HepG2 (cell line): ENCODE measurements around the gene TLR3. TPM values are rescaled to one million over a fixed set of nuclear protein-coding genes. Genes with fewer than 3 reads are reported as not detected.

Experiments
- ATAC-seq: fragments of 200-7000 bp; cut with Tn5 transposase; 3 replicates; pipeline ENCODE4 v1.9.1; 2020; ENCODE audit warnings: mild to moderate bottlenecking, moderate library complexity
- BruUV-seq: library from RNA; stranded (reverse); fragments of 400-500 nt; replicated peaks from 2 replicates; lab custom pipeline; 2021; lab: Mats Ljungman, UMichigan
- CTCF ChIA-PET: fragments of 300-600 bp; formaldehyde crosslinking; extraction: SDS; loops from one replicate; lab custom pipeline; 2021; ENCODE audit warnings: low total read pairs, inconsistent platforms, low intra/inter-chr PET ratio; lab: Yijun Ruan, JAX
- POLR2A ChIA-PET: fragments of 350-600 bp; sonication (Branson Sonifier 250); formaldehyde crosslinking; loops from one replicate; lab custom pipeline; 2020; ENCODE audit warnings: antibody characterized with exemption, inconsistent platforms; lab: Yijun Ruan, JAX
- DNase-seq: peaks from one replicate; pipeline ENCODE4 v3.0.0-alpha.2; 2015; ENCODE audit warnings: low spot score
- FAIRE-seq: peaks from 3 replicates; lab custom pipeline; 2011; peaks lifted over from hg19 to GRCh38; lab: Jason Lieb, UNC
- H2AFZ ChIP-seq: one replicate; pipeline ENCODE4 v1.6.1; 2011; ENCODE audit warnings: low read length, inconsistent platforms
- H3K27ac ChIP-seq: fragments of 300-600 bp; 3 replicates; pipeline ENCODE4 v1.8.0; 2011; ENCODE audit warnings: mixed run types, mild to moderate bottlenecking, mixed read lengths, low read length, inconsistent platforms; ENCODE audit not compliant: insufficient read depth; ENCODE audit errors: extremely low read length
- H3K27me3 ChIP-seq, 2 experiments: fragments of 200-600 bp in 1 of 2; 2 replicates in 1 of 2; 3 replicates in 1 of 2; pipeline versions ENCODE4 v1.6.0 to v1.8.0; 2011; ENCODE audit warnings: low read length in 2 of 2, mild to moderate bottlenecking in 2 of 2, moderate library complexity in 2 of 2, inconsistent platforms in 1 of 2; ENCODE audit not compliant: insufficient read depth in 2 of 2, control insufficient read depth in 1 of 2
- H3K36me3 ChIP-seq, 2 experiments: fragments of 200-600 bp in 1 of 2; replicated peaks in 1 of 2; 2 replicates in 1 of 2; 3 replicates in 1 of 2; pipeline versions ENCODE4 v1.5.1 to v1.8.0; 2011; ENCODE audit warnings: low read length in 2 of 2, inconsistent platforms in 1 of 2; ENCODE audit not compliant: insufficient read depth in 2 of 2, control insufficient read depth in 1 of 2
- H3K4me1 ChIP-seq: 2 replicates; pipeline ENCODE4 v1.5.1; 2012; ENCODE audit warnings: low read length, inconsistent platforms; ENCODE audit not compliant: insufficient read depth
- H3K4me2 ChIP-seq: 2 replicates; pipeline ENCODE4 v1.6.0; 2011; ENCODE audit warnings: low read depth, low read length, inconsistent platforms
- H3K4me3 ChIP-seq, 3 experiments: fragments of 200-600 bp in 1 of 3; sonication (generic), shearing (Covaris generic) in 1 of 3; replicated peaks in 1 of 3; 2 replicates each; pipeline ENCODE4 v1.5.1; 2011 to 2016; ENCODE audit warnings: low read length in 3 of 3, inconsistent platforms in 2 of 3, low read depth in 2 of 3, mild to moderate bottlenecking in 2 of 3, control low read depth in 1 of 3, mixed read lengths in 1 of 3; ENCODE audit not compliant: insufficient read depth in 1 of 3
- H3K79me2 ChIP-seq: one replicate; pipeline ENCODE4 v1.6.1; 2011; ENCODE audit warnings: low read length, inconsistent platforms; ENCODE audit not compliant: insufficient read depth
- H3K9ac ChIP-seq: 2 replicates; pipeline ENCODE4 v1.6.0; 2011; ENCODE audit warnings: mild to moderate bottlenecking, low read depth, low read length, inconsistent platforms; ENCODE audit not compliant: insufficient read depth
- H3K9me3 ChIP-seq: 2 replicates; pipeline ENCODE4 v1.5.1; 2012; ENCODE audit warnings: mild to moderate bottlenecking, low read length
- H4K20me1 ChIP-seq: 2 replicates; pipeline ENCODE4 v1.6.0; 2011; ENCODE audit warnings: inconsistent platforms, mild to moderate bottlenecking, low read length, moderate library complexity; ENCODE audit not compliant: insufficient read depth
- MXD4 ChIP-seq: IDR thresholded peaks from 2 replicates; pipeline ENCODE4 v1.6.1; 2016; ENCODE audit warnings: mild to moderate bottlenecking, missing biosample characterization, missing genetic modification reagents
- SMC3 ChIP-seq: IDR thresholded peaks from 2 replicates; pipeline ENCODE4 v1.6.1; 2011; ENCODE audit warnings: low read length, improper control_type of control experiment
- STAG1 ChIP-seq: sonication (generic); formaldehyde crosslinking; IDR thresholded peaks from 2 replicates; pipeline ENCODE4 v1.4.0; 2020; ENCODE audit warnings: missing genetic modification reagents
- ZSCAN31 ChIP-seq: sonication (generic); formaldehyde crosslinking; IDR thresholded peaks from 2 replicates; pipeline ENCODE4 v1.5.0; 2020; ENCODE audit warnings: low read depth, mild to moderate bottlenecking, missing genetic modification reagents
- WGBS: methylation state at CpG from one replicate; pipeline ENCODE4 v1.1.6; 2017; ENCODE audit warnings: low lambda C conversion rate; 5-methylcytosine and 5-hydroxymethylcytosine counted together
- in situ Hi-C: cut with HindIII; loops from 2 replicates; pipeline ENCODE4 v1.10.0; 2017; ENCODE audit warnings: low pct_unique_long_range_greater_than_20kb; ENCODE audit not compliant: extremely low pct_ligation_motif_present
- intact Hi-C: fragments of 100-400 bp; cut with micrococcal nuclease; formaldehyde crosslinking; loops from one replicate; pipeline ENCODE4 v1.10.0; 2022; ENCODE audit not compliant: unreplicated experiment
- polyA plus RNA-seq, 8 experiments: library from polyadenylated mRNA; depleted of rRNA in 3 of 8; stranded (reverse) in 7 of 8; unstranded in 1 of 8; fragments of >200 nt; fragmentation: Illumina TruSeq in 4 of 8; extraction: Trizol in 4 of 8; gene quantifications; 2 replicates each; pipeline versions ENCODE4 v1.2.1 to v1.2.3, GENCODE V29; 2011 to 2016; ENCODE audit warnings: low read depth in 4 of 8, missing spikeins in 1 of 8, mixed read lengths in 1 of 8; ENCODE audit not compliant: insufficient read depth in 1 of 8
- small RNA-seq, 3 experiments: library from RNA; depleted of rRNA; stranded (forward); fragments of <200 nt; gene quantifications; one replicate each; pipeline ENCODE3, GENCODE V24; 2012; ENCODE audit warnings: low read depth in 2 of 3, low replicate concordance in 1 of 3; ENCODE audit not compliant: insufficient read length in 3 of 3, insufficient read depth in 2 of 3
- total RNA-seq, 5 experiments: library from RNA; depleted of rRNA; stranded (reverse); fragments of >200 nt; fragmentation: Illumina TruSeq; extraction: Trizol; gene quantifications; 2 replicates each; pipeline ENCODE4 v1.2.3, GENCODE V29; 2016; ENCODE audit warnings: low read depth in 1 of 5
- TF ChIP-seq, protein P1 (sequence below): IDR thresholded peaks from 2 replicates; pipeline ENCODE4 v1.6.1; 2016; ENCODE audit warnings: control low read depth
- TF ChIP-seq, protein P2 (sequence below): sonication (generic); formaldehyde crosslinking; IDR thresholded peaks from 2 replicates; pipeline ENCODE4 v1.4.0; 2020; ENCODE audit warnings: missing genetic modification reagents, mild to moderate bottlenecking, borderline replicate concordance
- TF ChIP-seq, protein P3 (sequence below): sonication (generic); formaldehyde crosslinking; IDR thresholded peaks from 2 replicates; pipeline ENCODE4 v1.5.0; 2020; ENCODE audit warnings: mild to moderate bottlenecking, missing genetic modification reagents, moderate library complexity
- TF ChIP-seq, protein P4 (sequence below): IDR thresholded peaks from 2 replicates; pipeline ENCODE4 v1.6.1; 2012; ENCODE audit warnings: low read depth, low read length, improper control_type of control experiment

The TLR3 gene
- total and polyA plus RNA-seq, 2 of the 13 experiments (the other 11 are each of a cell fraction or from before 2014, with no cell fraction given): 0.11 to 0.38 TPM

DNA sequence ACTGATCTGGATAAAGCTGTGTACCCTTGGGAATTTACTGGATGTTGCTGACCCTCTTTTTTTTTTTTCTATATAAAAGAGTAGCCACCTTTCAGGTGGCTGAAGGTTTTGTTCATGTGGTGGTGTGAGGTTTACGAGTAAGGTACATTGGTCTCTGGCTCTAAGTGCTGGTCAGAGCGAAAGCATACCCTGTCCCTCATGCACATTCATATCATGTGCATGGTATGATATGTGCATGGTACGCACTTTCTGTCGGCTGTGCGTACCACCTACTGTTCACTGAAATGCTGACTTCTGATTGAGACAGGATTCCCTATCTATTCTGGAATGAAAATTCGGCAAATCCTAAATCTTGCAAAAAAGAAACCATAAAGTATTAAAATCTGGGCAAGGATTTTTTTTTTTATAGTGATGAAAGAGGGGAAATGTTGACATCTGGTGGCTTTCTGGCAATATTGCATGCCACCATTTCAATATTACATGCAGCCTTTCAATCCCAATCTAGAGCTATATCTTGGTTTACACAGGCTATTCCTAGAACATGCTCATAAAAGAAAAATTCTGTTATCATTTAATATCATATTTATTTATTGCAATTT lies 68.3 kb downstream of the TLR3 start:
- H3K79me2 ChIP-seq: no peaks in the 10 kb centered on the region
- in situ Hi-C loops (no loop called here), intact Hi-C loops (loop anchor here (1.0 to 10.0 kb wide), 2 partner anchors 69 to 502 kb away; no protein-coding TSS in a partner anchor)
- no peak overlapping the region for H3K27ac ChIP-seq
- no peak overlapping the region for H2AFZ ChIP-seq
- DNase-seq (no peak), FAIRE-seq (no peak), ATAC-seq (no peak)
- H4K20me1 ChIP-seq: no peaks in the 10 kb centered on the region
- H3K36me3 ChIP-seq: no peaks in the 10 kb centered on the region
- H3K4me2 ChIP-seq: no peak overlapping the region
- WGBS: 49% methylated on average over 6 of the region's 6 CpGs
- no peak overlapping the region for H3K4me3 ChIP-seq
- H3K4me1 ChIP-seq: no peaks in the 10 kb centered on the region
- no TSS peak for BruUV-seq
- POLR2A ChIA-PET: no interaction called here
- CTCF ChIA-PET: interaction anchor here (1.0 to 1.4 kb wide), 2 partner anchors 69 to 70 kb away, joined by 3 to 4 read pairs; partner anchors contain the start of gene TLR3
- no peak overlapping the region for H3K9ac ChIP-seq
- TF ChIP-seq STAG1 (CRISPR knock-in tag): peak; percentile 57
- TF ChIP-seq, protein P1, sequence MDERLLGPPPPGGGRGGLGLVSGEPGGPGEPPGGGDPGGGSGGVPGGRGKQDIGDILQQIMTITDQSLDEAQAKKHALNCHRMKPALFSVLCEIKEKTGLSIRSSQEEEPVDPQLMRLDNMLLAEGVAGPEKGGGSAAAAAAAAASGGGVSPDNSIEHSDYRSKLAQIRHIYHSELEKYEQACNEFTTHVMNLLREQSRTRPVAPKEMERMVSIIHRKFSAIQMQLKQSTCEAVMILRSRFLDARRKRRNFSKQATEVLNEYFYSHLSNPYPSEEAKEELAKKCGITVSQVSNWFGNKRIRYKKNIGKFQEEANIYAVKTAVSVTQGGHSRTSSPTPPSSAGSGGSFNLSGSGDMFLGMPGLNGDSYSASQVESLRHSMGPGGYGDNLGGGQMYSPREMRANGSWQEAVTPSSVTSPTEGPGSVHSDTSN (CRISPR knock-in tag): no peak
- TF ChIP-seq SMC3: peak; percentile 34; the same call in 1 of the 2 replicates
- TF ChIP-seq, protein P2, sequence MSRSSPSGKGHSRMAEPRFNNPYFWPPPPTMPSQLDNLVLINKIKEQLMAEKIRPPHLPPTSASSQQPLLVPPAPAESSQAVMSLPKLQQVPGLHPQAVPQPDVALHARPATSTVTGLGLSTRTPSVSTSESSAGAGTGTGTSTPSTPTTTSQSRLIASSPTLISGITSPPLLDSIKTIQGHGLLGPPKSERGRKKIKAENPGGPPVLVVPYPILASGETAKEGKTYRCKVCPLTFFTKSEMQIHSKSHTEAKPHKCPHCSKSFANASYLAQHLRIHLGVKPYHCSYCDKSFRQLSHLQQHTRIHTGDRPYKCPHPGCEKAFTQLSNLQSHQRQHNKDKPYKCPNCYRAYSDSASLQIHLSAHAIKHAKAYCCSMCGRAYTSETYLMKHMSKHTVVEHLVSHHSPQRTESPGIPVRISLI (CRISPR knock-in tag): peak; percentile 63; the same call in 1 of the 2 replicates
- TF ChIP-seq ZSCAN31: no peak
- TF ChIP-seq, protein P3, sequence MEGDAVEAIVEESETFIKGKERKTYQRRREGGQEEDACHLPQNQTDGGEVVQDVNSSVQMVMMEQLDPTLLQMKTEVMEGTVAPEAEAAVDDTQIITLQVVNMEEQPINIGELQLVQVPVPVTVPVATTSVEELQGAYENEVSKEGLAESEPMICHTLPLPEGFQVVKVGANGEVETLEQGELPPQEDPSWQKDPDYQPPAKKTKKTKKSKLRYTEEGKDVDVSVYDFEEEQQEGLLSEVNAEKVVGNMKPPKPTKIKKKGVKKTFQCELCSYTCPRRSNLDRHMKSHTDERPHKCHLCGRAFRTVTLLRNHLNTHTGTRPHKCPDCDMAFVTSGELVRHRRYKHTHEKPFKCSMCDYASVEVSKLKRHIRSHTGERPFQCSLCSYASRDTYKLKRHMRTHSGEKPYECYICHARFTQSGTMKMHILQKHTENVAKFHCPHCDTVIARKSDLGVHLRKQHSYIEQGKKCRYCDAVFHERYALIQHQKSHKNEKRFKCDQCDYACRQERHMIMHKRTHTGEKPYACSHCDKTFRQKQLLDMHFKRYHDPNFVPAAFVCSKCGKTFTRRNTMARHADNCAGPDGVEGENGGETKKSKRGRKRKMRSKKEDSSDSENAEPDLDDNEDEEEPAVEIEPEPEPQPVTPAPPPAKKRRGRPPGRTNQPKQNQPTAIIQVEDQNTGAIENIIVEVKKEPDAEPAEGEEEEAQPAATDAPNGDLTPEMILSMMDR (CRISPR knock-in tag): peak; percentile 50
- TF ChIP-seq, protein P4, sequence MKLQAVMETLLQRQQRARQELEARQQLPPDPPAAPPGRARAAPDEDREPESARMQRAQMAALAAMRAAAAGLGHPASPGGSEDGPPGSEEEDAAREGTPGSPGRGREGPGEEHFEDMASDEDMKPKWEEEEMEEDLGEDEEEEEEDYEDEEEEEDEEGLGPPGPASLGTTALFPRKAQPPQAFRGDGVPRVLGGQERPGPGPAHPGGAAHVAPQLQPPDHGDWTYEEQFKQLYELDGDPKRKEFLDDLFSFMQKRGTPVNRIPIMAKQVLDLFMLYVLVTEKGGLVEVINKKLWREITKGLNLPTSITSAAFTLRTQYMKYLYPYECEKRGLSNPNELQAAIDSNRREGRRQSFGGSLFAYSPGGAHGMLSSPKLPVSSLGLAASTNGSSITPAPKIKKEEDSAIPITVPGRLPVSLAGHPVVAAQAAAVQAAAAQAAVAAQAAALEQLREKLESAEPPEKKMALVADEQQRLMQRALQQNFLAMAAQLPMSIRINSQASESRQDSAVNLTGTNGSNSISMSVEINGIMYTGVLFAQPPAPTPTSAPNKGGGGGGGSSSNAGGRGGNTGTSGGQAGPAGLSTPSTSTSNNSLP: 0 out of 2 replicates have a peak, but pooled peaks have one; percentile 48
- no peak for TF ChIP-seq MXD4 (CRISPR knock-in tag)
- no peaks in the 10 kb centered on the region for H3K9me3 ChIP-seq
- H3K27me3 ChIP-seq: peaks cover 0 to 8% of the 10 kb centered on the region in 2 experiments; a peak in 1 of 5 replicates

Small RNAs within 50 kb of the gene (small RNA-seq; reads per million reads assigned to genes)
- gene RF00322 (0 reads per million in 3 experiments), gene RNU4-64P (0 reads per million in 3 experiments)

Other genes with a start within 250 kb of the TLR3 start
- not detected in 2 replicates for gene FAM149A, start 35.5 kb downstream of the TLR3 start, total RNA-seq (2016; rRNA removed; fragmentation: Illumina TruSeq; extraction: Trizol)
- gene FAM149A, start 35.5 kb downstream of the TLR3 start, polyA plus RNA-seq (2011; rRNA removed): not detected in 2 replicates
- gene CYP4V2, start 122.4 kb downstream of the TLR3 start, total RNA-seq (2016; rRNA removed; fragmentation: Illumina TruSeq; extraction: Trizol): 2.1 and 7.2 TPM in 2 replicates
- gene CYP4V2, start 122.4 kb downstream of the TLR3 start, polyA plus RNA-seq (2011; rRNA removed): 4.7 and 6.2 TPM in 2 replicates
- gene KLKB1, start 158.4 kb downstream of the TLR3 start, total RNA-seq (2016; rRNA removed; fragmentation: Illumina TruSeq; extraction: Trizol): 0.49 and 0.59 TPM in 2 replicates
- 0.26 and 0.67 TPM in 2 replicates for gene KLKB1, start 158.4 kb downstream of the TLR3 start, polyA plus RNA-seq (2011; rRNA removed)
- 27.6 and 58.0 TPM in 2 replicates for gene F11, start 197.0 kb downstream of the TLR3 start, total RNA-seq (2016; rRNA removed; fragmentation: Illumina TruSeq; extraction: Trizol)
- gene F11, start 197.0 kb downstream of the TLR3 start, polyA plus RNA-seq (2011; rRNA removed): 35.1 and 48.7 TPM in 2 replicates